GM12891 (cell line): Measurements from ENCODE around the gene ANKS1B.

Source experiments
- DNase-seq: peaks from one replicate; pipeline ENCODE4 v3.0.0; 2011; ENCODE audit warnings: low spot score; ENCODE audit not compliant: insufficient read length
- FAIRE-seq: peaks from 2 replicates; lab custom pipeline; 2011; peaks lifted over from hg19 to GRCh38; lab: Jason Lieb, UNC
- PAX5 ChIP-seq: IDR thresholded peaks from 2 replicates; pipeline ENCODE4 v1.6.1; 2011; ENCODE audit warnings: low read length, moderate library complexity, mild to moderate bottlenecking; ENCODE audit not compliant: insufficient read depth, severe bottlenecking
- POLR2A ChIP-seq: IDR thresholded peaks from 2 replicates; pipeline ENCODE4 v1.6.1; 2011; ENCODE audit warnings: low read depth, low read length, control low read depth
- POLR2AphosphoS5 ChIP-seq: IDR thresholded peaks from 2 replicates; pipeline ENCODE4 v1.6.1; 2011; ENCODE audit warnings: low read depth, low read length, control low read depth
- POU2F2 ChIP-seq: IDR thresholded peaks from 2 replicates; pipeline ENCODE4 v1.6.1; 2011; ENCODE audit warnings: low read depth, mild to moderate bottlenecking, control low read depth, low read length, moderate library complexity
- SPI1 ChIP-seq: IDR thresholded peaks from 2 replicates; pipeline ENCODE4 v1.6.1; 2011; ENCODE audit warnings: low read depth, low read length, control low read depth
- TAF1 ChIP-seq: IDR thresholded peaks from 2 replicates; pipeline ENCODE4 v1.6.1; 2011; ENCODE audit warnings: low read depth, low read length, control low read depth

Gene ANKS1B

GRCh38 chr12:99282086-99282485, 702.6 kb downstream of the ANKS1B start:
- FAIRE-seq: no peak
- TF ChIP-seq POLR2A (no peak), TAF1 (no peak), PAX5 (no peak), POLR2AphosphoS5 (no peak), POU2F2 (no peak), SPI1 (no peak)

GRCh38 chr12:99281277-99281676, 703.5 kb downstream of the ANKS1B start:
- no peak for FAIRE-seq
- TF ChIP-seq PAX5 (no peak), TAF1 (no peak), POLR2A (no peak), SPI1 (no peak), POU2F2 (no peak), POLR2AphosphoS5 (no peak)
- no peak for DNase-seq

More at GRCh38 chr12:99282086-99282485, 702.6 kb downstream of the ANKS1B start:
- DNase-seq: no peak

- FAIRE-seq: no peak
- TF ChIP-seq TAF1 (no peak), SPI1 (no peak), POLR2AphosphoS5 (no peak), POU2F2 (no peak), PAX5 (no peak), POLR2A (no peak)
- DNase-seq: no peak
Observed at GRCh38 chr12:99278899-99279298, 705.8 kb downstream of the ANKS1B start.

GRCh38 chr12:99277591-99278379, 707.0 kb downstream of the ANKS1B start:
- TF ChIP-seq TAF1: no peak
- TF ChIP-seq POLR2AphosphoS5: no peak
- TF ChIP-seq POU2F2: no peak
- TF ChIP-seq PAX5: no peak
- TF ChIP-seq POLR2A: no peak
- TF ChIP-seq SPI1: no peak
- DNase-seq (no peak), FAIRE-seq (peak; percentile 31)

GRCh38 chr12:99271071-99271470, 713.7 kb downstream of the ANKS1B start:
- no peak for DNase-seq
- TF ChIP-seq PAX5: no peak
- TF ChIP-seq POLR2A: no peak
- TF ChIP-seq POU2F2: no peak
- no peak for TF ChIP-seq SPI1
- TF ChIP-seq TAF1: no peak
- no peak for TF ChIP-seq POLR2AphosphoS5
- no peak for FAIRE-seq

- TF ChIP-seq POLR2AphosphoS5 (no peak), POLR2A (no peak), PAX5 (no peak), SPI1 (no peak), POU2F2 (no peak), TAF1 (no peak)
- FAIRE-seq (no peak), DNase-seq (no peak)
Observed at GRCh38 chr12:99267038-99267437, 717.7 kb downstream of the ANKS1B start.

GRCh38 chr12:99265648-99266047, 719.1 kb downstream of the ANKS1B start:
- TF ChIP-seq TAF1 (no peak), PAX5 (no peak), POU2F2 (no peak), POLR2A (no peak), POLR2AphosphoS5 (no peak), SPI1 (no peak)
- FAIRE-seq: no peak
- DNase-seq: no peak

- FAIRE-seq (no peak), DNase-seq (no peak)
- TF ChIP-seq POU2F2: no peak
- TF ChIP-seq PAX5: no peak
- no peak for TF ChIP-seq SPI1
- no peak for TF ChIP-seq POLR2A
- no peak for TF ChIP-seq TAF1
- TF ChIP-seq POLR2AphosphoS5: no peak
Observed at GRCh38 chr12:99261256-99261655, 723.5 kb downstream of the ANKS1B start.

GRCh38 chr12:99260456-99260996, 724.2 kb downstream of the ANKS1B start:
- no peak for TF ChIP-seq POLR2A
- TF ChIP-seq POLR2AphosphoS5: no peak
- no peak for TF ChIP-seq POU2F2
- TF ChIP-seq PAX5: no peak
- no peak for TF ChIP-seq SPI1
- no peak for TF ChIP-seq TAF1
- FAIRE-seq (no peak), DNase-seq (no peak)
